ENCODE measurements around the gene RANBP17. TPM values are rescaled to one million over a fixed set of nuclear protein-coding genes. Genes with fewer than 3 reads are reported as not detected.
"Not testable (repeated sequence)": the region's sequence is repeated elsewhere in the genome, so short reads cannot be mapped to it uniquely, and the experiment has no call there.

The RANBP17 gene
- total RNA-seq, 1 donor from 2014 or later: not detected

GRCh38 chr5:170923910-170924620 lies 62.2 kb downstream of the RANBP17 start:
- Mint-ChIP-seq H3K9me3 (no peaks in the 10 kb centered on the region), H3K4me1 (ENCODE audit: low read depth) (no peaks in the 10 kb centered on the region), H3K4me3 (ENCODE audit: low read depth) (no peak overlapping the region), H3K27me3 (ENCODE audit: low read depth) (no peaks in the 10 kb centered on the region), H3K27ac (no peak overlapping the region), H3K36me3 (ENCODE audit: low read depth) (no peaks in the 10 kb centered on the region)
- no peak for DNase-seq (ENCODE audit: low spot score)
- intact Hi-C loops (cut with micrococcal nuclease): no loop called here

GRCh38 chr5:170935534-170936218 lies 73.9 kb downstream of the RANBP17 start:
- H3K9me3 Mint-ChIP-seq; H3K27ac Mint-ChIP-seq; H3K4me3 Mint-ChIP-seq (ENCODE audit: low read depth); DNase-seq (ENCODE audit: low spot score); H3K4me1 Mint-ChIP-seq (ENCODE audit: low read depth); intact Hi-C loops (cut with micrococcal nuclease); H3K27me3 Mint-ChIP-seq (ENCODE audit: low read depth); H3K36me3 Mint-ChIP-seq (ENCODE audit: low read depth): not testable (repeated sequence)

GRCh38 chr5:170937072-170937471 lies 75.3 kb downstream of the RANBP17 start:
- Mint-ChIP-seq H3K36me3 (ENCODE audit: low read depth) (no peaks in the 10 kb centered on the region), H3K27ac (no peak overlapping the region), H3K4me1 (ENCODE audit: low read depth) (no peaks in the 10 kb centered on the region), H3K4me3 (ENCODE audit: low read depth) (no peak overlapping the region), H3K27me3 (ENCODE audit: low read depth) (no peaks in the 10 kb centered on the region), H3K9me3 (no peaks in the 10 kb centered on the region)
- intact Hi-C loops (cut with micrococcal nuclease): no loop called here
- no peak for DNase-seq (ENCODE audit: low spot score)

GRCh38 chr5:170937914-170938313 lies 76.1 kb downstream of the RANBP17 start:
- no peaks in the 10 kb centered on the region for H3K4me1 Mint-ChIP-seq (ENCODE audit: low read depth)
- H3K36me3 Mint-ChIP-seq (ENCODE audit: low read depth): no peaks in the 10 kb centered on the region
- no peak overlapping the region for H3K4me3 Mint-ChIP-seq (ENCODE audit: low read depth)
- no peak overlapping the region for H3K27ac Mint-ChIP-seq
- H3K9me3 Mint-ChIP-seq: no peaks in the 10 kb centered on the region
- intact Hi-C loops (cut with micrococcal nuclease): no loop called here
- no peaks in the 10 kb centered on the region for H3K27me3 Mint-ChIP-seq (ENCODE audit: low read depth)
- DNase-seq (ENCODE audit: low spot score): no peak

- H3K9me3 Mint-ChIP-seq: no peaks in the 10 kb centered on the region
- no peak for DNase-seq (ENCODE audit: low spot score)
- no peaks in the 10 kb centered on the region for H3K4me1 Mint-ChIP-seq (ENCODE audit: low read depth)
- no peaks in the 10 kb centered on the region for H3K36me3 Mint-ChIP-seq (ENCODE audit: low read depth)
- no peaks in the 10 kb centered on the region for H3K27me3 Mint-ChIP-seq (ENCODE audit: low read depth)
- intact Hi-C loops (cut with micrococcal nuclease): no loop called here
- no peak overlapping the region for H3K4me3 Mint-ChIP-seq (ENCODE audit: low read depth)
- H3K27ac Mint-ChIP-seq: no peak overlapping the region
Measured at GRCh38 chr5:170939178-170939577, 77.4 kb downstream of the RANBP17 start.

GRCh38 chr5:170941788-170942187 lies 80.0 kb downstream of the RANBP17 start:
- H3K27me3 Mint-ChIP-seq (ENCODE audit: low read depth): no peaks in the 10 kb centered on the region
- intact Hi-C loops (cut with micrococcal nuclease): no loop called here
- no peak for DNase-seq (ENCODE audit: low spot score)

GRCh38 chr5:170945275-170945674 lies 83.5 kb downstream of the RANBP17 start:
- Mint-ChIP-seq H3K9me3 (no peaks in the 10 kb centered on the region), H3K27me3 (ENCODE audit: low read depth) (no peaks in the 10 kb centered on the region), H3K4me1 (ENCODE audit: low read depth) (no peaks in the 10 kb centered on the region), H3K4me3 (ENCODE audit: low read depth) (no peak overlapping the region), H3K27ac (no peak overlapping the region), H3K36me3 (ENCODE audit: low read depth) (no peaks in the 10 kb centered on the region)
- intact Hi-C loops (cut with micrococcal nuclease): no loop called here
- no peak for DNase-seq (ENCODE audit: low spot score)

More at GRCh38 chr5:170941788-170942187, 80.0 kb downstream of the RANBP17 start:
- no peak overlapping the region for H3K4me3 Mint-ChIP-seq (ENCODE audit: low read depth)
- H3K9me3 Mint-ChIP-seq: no peaks in the 10 kb centered on the region
- no peak overlapping the region for H3K27ac Mint-ChIP-seq
- H3K4me1 Mint-ChIP-seq (ENCODE audit: low read depth): no peaks in the 10 kb centered on the region
- no peaks in the 10 kb centered on the region for H3K36me3 Mint-ChIP-seq (ENCODE audit: low read depth)

GRCh38 chr5:170960567-170960966 lies 98.7 kb downstream of the RANBP17 start:
- H3K27ac Mint-ChIP-seq: no peak overlapping the region
- no peak overlapping the region for H3K4me3 Mint-ChIP-seq (ENCODE audit: low read depth)
- H3K27me3 Mint-ChIP-seq (ENCODE audit: low read depth): no peaks in the 10 kb centered on the region
- H3K36me3 Mint-ChIP-seq (ENCODE audit: low read depth): no peaks in the 10 kb centered on the region
- DNase-seq (ENCODE audit: low spot score): no peak
- intact Hi-C loops (cut with micrococcal nuclease): no loop called here
- no peaks in the 10 kb centered on the region for H3K9me3 Mint-ChIP-seq
- H3K4me1 Mint-ChIP-seq (ENCODE audit: low read depth): no peaks in the 10 kb centered on the region

GRCh38 chr5:170963521-170963920 lies 101.7 kb downstream of the RANBP17 start:
- Mint-ChIP-seq H3K4me1 (ENCODE audit: low read depth) (no peaks in the 10 kb centered on the region), H3K4me3 (ENCODE audit: low read depth) (no peak overlapping the region), H3K9me3 (no peaks in the 10 kb centered on the region), H3K27me3 (ENCODE audit: low read depth) (no peaks in the 10 kb centered on the region), H3K36me3 (ENCODE audit: low read depth) (no peaks in the 10 kb centered on the region), H3K27ac (no peak overlapping the region)
- intact Hi-C loops (cut with micrococcal nuclease): no loop called here
- DNase-seq (ENCODE audit: low spot score): no peak

- DNase-seq (ENCODE audit: low spot score): no peak
- Mint-ChIP-seq H3K4me1 (ENCODE audit: low read depth) (no peaks in the 10 kb centered on the region), H3K36me3 (ENCODE audit: low read depth) (no peaks in the 10 kb centered on the region), H3K9me3 (no peaks in the 10 kb centered on the region), H3K4me3 (ENCODE audit: low read depth) (no peak overlapping the region), H3K27ac (no peak overlapping the region), H3K27me3 (ENCODE audit: low read depth) (no peaks in the 10 kb centered on the region)
- intact Hi-C loops (cut with micrococcal nuclease): no loop called here
Measured at GRCh38 chr5:170974461-170974860, 112.6 kb downstream of the RANBP17 start.

- H3K4me1 Mint-ChIP-seq (ENCODE audit: low read depth); H3K36me3 Mint-ChIP-seq (ENCODE audit: low read depth); intact Hi-C loops (cut with micrococcal nuclease): not testable (repeated sequence)
Measured at GRCh38 chr5:170980261-170980660, 118.4 kb downstream of the RANBP17 start.

GRCh38 chr5:170985486-170985885 lies 123.7 kb downstream of the RANBP17 start:
- no peak overlapping the region for H3K27ac Mint-ChIP-seq
- intact Hi-C loops (cut with micrococcal nuclease): no loop called here
- H3K4me3 Mint-ChIP-seq (ENCODE audit: low read depth): no peak overlapping the region
- no peaks in the 10 kb centered on the region for H3K36me3 Mint-ChIP-seq (ENCODE audit: low read depth)
- H3K4me1 Mint-ChIP-seq (ENCODE audit: low read depth): no peaks in the 10 kb centered on the region
- no peak for DNase-seq (ENCODE audit: low spot score)
- no peaks in the 10 kb centered on the region for H3K27me3 Mint-ChIP-seq (ENCODE audit: low read depth)
- peaks cover 7% of the 10 kb centered on the region for H3K9me3 Mint-ChIP-seq

More at GRCh38 chr5:170980261-170980660, 118.4 kb downstream of the RANBP17 start:
- not testable (repeated sequence) for H3K27ac Mint-ChIP-seq; H3K27me3 Mint-ChIP-seq (ENCODE audit: low read depth); H3K4me3 Mint-ChIP-seq (ENCODE audit: low read depth); DNase-seq (ENCODE audit: low spot score)
- peaks cover 14% of the 10 kb centered on the region for H3K9me3 Mint-ChIP-seq

- no peak for DNase-seq (ENCODE audit: low spot score)
- Mint-ChIP-seq H3K36me3 (ENCODE audit: low read depth) (no peaks in the 10 kb centered on the region), H3K9me3 (peaks cover under 1% of the 10 kb centered on the region), H3K27me3 (ENCODE audit: low read depth) (no peaks in the 10 kb centered on the region), H3K4me3 (ENCODE audit: low read depth) (no peak overlapping the region), H3K27ac (no peak overlapping the region), H3K4me1 (ENCODE audit: low read depth) (no peaks in the 10 kb centered on the region)
- intact Hi-C loops (cut with micrococcal nuclease): no loop called here
Measured at GRCh38 chr5:170986598-170986997, 124.8 kb downstream of the RANBP17 start.

Data from activated T-helper 2 cell treated with anti-CD3 and anti-CD28 coated beads, Interferon-gamma antibody, Interleukin-2, Interleukin-4, amounts not matched to agents 10 μg/mL and 5 μg/mL and 100 μg/mL, durations not matched to agents 14 hours and 24 hours and 36 hours (primary cell).